DMS 273 treated with DMSO at 0.1 percent for 48 hours (cell line): ENCODE results near the gene CDCA7.
A peak's percentile ranks its signal among the peaks of the same experiment; 100 is the strongest.
"Not testable (repeated sequence)": the region's sequence is repeated elsewhere in the genome, so short reads cannot be mapped to it uniquely, and the experiment has no call there.

ENCODE experiments used
- DNase-seq: peaks from one replicate; lab custom pipeline; 2025; lab: John Stamatoyannopoulos, UW

CDCA7 gene

GRCh38 chr2:173404841-173405750, 50.4 kb downstream of the CDCA7 start:
- DNase-seq = no peak

- DNase-seq = no peak
Observed at GRCh38 chr2:173407176-173407575, 52.5 kb downstream of the CDCA7 start.

- DNase-seq = no peak
Observed at GRCh38 chr2:173407646-173408045, 53.0 kb downstream of the CDCA7 start.

- DNase-seq = no peak
Observed at GRCh38 chr2:173410579-173410978, 55.9 kb downstream of the CDCA7 start.

GRCh38 chr2:173412628-173413027, 58.0 kb downstream of the CDCA7 start:
- peak; percentile 85 for DNase-seq

GRCh38 chr2:173414823-173415322, 60.2 kb downstream of the CDCA7 start:
- DNase-seq = peak; percentile 74

GRCh38 chr2:173415431-173416381, 61.0 kb downstream of the CDCA7 start:
- DNase-seq = peak; percentile 79

GRCh38 chr2:173416415-173417152, 61.9 kb downstream of the CDCA7 start:
- not testable (repeated sequence) for DNase-seq

GRCh38 chr2:173417341-173417740, 62.7 kb downstream of the CDCA7 start:
- no peak for DNase-seq

- DNase-seq = no peak
Observed at GRCh38 chr2:173417802-173418201, 63.1 kb downstream of the CDCA7 start.
